ENCODE data around the gene IGF2.
"Not testable (repeated sequence)": the region's sequence is repeated elsewhere in the genome, so short reads cannot be mapped to it uniquely, and the experiment has no call there.

IGF2 gene

GRCh38 chr11:2124736-2125484, 14.3 kb downstream of the IGF2 start:
- not testable (repeated sequence) for DNase-seq (ENCODE audit: low read depth in 4 of 4, low spot score in 1 of 4)

- no peak for DNase-seq (ENCODE audit: low read depth in 4 of 4, low spot score in 1 of 4)
Observed at GRCh38 chr11:2123628-2123960, 15.6 kb downstream of the IGF2 start.

DNA sequence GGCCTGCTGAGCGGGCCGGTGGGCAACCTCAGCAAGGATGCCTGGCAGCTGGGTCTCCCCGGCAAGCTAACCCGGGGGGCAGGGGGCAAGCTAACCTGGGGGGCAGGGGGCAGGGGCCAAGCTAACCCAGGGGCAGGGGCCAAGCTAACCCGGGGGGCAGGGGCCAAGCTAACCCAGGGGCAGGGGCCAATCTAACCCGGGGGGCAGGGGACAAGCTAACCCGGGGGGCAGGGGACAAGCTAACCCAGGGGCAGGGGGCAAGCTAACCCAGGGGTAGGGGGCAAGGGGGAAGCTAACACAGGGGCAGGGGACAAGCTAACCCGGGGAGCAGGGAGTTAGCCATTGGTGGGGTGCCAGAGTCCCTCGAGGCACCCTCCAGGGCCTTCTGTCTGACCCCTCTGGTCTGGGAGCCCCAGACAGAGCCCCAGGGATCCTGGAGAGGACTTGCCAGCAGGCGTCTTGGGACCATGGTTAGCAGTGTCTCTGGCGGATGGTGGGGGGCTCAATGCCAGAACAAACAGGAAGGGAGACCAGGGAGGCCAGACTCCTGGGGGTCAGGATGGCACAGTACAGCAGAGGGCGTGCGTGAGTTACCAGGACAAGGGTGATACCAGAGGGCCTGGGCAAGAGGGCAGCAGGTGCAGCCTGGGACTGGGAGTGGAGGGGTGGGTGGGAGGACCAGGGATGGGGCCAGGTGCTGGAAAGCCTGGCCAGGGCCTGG, 16.1 kb downstream of the IGF2 start:
- no peak for DNase-seq (ENCODE audit: low read depth in 4 of 4, low spot score in 1 of 4)

GRCh38 chr11:2122222-2122906, 16.8 kb downstream of the IGF2 start:
- no peak for DNase-seq (ENCODE audit: low read depth in 4 of 4, low spot score in 1 of 4)

DNA sequence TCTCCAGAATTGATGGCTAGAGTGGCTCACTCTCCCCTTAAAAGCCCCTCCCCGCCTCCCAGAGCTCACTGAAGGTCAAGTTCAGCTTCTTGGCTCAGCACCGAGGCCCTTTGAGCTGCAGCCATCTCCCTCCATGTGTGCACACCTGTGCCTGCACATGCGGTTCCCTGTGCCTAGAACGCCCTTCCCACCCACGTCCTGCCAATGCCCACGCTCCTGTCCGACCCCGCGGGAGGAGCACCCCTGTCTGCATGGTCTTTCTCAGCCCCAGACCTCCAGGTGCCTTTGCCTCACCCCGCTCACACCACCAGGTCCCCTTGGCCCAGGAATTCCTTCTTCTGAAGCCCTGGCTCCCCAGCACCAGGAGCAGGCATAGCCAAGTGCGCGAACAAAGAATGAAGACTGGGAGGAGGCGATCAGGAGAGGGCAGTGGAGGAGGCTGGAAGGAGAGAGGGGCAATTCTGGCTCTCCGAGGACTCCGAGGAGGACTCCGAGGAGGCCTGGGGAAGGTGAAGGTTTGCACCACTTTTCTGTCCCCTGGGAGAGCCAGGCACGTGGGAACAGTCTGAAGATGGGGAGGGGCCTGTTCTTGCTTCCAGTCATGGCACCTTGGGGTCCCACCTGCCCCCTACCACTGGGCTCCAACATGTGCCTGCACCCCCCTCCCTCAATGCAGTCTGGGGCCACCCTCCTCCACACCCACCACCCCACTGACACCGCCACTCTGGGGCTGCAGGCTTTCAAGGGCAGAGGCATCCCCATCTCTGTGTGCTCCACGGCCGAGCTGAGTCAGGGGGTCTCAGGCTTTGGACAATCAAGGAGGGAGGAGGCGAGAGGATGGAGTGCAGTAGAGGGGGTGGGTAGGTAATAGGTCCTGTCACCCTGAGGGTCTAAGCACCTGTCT, 17.7 kb downstream of the IGF2 start:
- no peak for DNase-seq (ENCODE audit: low read depth in 4 of 4, low spot score in 1 of 4)

GRCh38 chr11:2120359-2121100, 18.7 kb downstream of the IGF2 start:
- DNase-seq (ENCODE audit: low read depth in 4 of 4, low spot score in 1 of 4): no peak

DNA sequence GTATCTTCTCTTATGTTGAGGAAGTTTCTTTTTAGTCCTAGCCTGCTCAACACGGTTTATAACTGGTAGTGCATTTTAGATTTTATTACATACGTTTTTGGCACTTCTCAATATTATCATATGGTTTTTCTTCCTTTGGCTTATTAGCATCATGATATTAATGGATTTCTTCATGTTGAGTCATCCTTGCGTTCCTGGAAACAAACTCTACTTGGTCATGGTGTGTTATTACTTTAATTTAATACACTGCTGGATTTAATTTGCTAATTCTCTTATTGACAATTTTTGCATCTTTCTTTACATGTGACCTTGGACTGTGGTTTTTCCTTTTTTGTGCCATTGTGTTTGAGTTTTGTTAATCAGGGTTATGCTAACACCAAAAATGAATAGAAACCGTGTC, 20.5 kb downstream of the IGF2 start:
- no peak for DNase-seq (ENCODE audit: low read depth in 4 of 4, low spot score in 1 of 4)

DNA sequence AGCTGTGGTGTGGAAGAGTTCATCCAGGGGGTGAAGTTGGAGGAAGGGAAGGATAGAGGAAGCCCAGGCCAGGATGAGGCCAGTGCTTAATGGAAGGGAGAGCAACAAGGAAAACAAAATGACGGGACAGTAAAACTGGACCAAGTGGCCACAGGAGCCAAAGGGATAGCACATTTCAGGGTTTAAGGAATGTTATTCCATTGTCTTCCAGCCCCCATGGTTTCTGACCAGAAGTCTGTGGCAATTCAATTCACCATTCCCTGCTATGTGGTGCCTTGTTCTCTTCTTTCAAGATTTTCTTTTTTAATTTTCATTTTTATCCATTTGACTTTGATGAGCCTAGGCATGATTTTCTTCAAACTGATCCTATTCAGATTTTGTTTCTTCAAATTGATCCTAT, 22.5 kb downstream of the IGF2 start:
- no peak for DNase-seq (ENCODE audit: low read depth in 4 of 4, low spot score in 1 of 4)

DNA sequence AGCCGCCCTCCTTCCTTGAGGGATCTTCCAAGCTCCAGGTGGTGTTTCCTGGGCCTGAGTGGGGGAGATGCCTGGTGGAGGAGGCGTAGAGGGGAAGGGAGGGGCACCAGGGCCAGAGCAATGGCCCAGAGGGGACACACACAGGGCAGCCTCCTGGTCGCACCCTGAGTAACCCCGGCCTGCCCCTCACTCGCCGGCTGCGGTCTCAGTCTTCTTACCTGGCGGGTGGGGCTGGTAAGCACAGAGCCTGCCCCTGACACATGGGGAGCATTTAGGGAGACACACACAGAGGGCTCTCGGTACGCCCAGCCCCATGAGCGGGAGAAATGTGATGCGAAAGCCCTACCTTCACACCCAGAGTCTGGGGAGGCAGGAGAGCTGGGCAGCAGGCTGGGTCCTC, 23.9 kb downstream of the IGF2 start:
- DNase-seq (ENCODE audit: low read depth in 4 of 4, low spot score in 1 of 4): no peak

DNA sequence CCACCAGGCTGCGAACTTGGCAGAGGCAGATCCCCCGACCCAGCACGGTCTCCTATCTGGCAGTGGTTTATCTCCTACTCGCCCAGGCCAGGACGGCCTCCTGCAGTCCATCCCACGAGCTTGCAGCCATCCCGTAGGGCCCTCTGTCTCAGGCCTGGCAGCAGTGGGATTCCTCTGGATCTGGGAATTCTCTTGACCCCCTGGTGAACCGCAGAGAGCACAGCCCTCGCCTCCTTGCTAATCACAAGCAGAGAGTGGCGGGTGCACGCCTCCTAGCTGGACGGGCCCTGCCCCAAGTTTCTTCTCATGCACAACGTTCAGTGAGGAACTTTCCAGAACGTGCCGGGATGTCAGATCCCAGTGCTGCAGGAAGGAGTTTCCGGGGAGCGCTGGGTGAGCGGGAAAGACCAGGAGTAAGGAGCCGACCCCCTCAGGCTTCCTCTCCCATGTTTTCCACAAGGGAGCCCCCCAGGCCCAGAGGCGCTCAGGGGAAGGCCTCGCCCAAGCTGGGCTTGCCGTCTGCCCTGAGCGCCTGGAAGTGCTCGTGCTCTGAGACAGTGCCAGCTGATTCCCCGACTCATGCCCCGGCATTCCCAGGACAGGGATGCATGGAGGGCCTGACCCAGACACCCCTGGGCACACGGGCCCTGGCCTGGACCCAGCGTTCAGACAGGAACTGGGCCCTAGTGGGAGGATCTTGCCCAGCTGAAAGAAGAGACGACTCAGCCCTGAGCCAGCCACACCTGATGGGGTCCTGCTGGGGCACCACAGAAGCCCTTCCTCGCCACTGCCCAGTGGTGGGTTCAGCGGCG, 24.6 kb downstream of the IGF2 start:
- no peak for DNase-seq (ENCODE audit: low read depth in 4 of 4, low spot score in 1 of 4)

GRCh38 chr11:2113776-2114175, 25.4 kb downstream of the IGF2 start:
- DNase-seq (ENCODE audit: low read depth in 4 of 4, low spot score in 1 of 4): no peak

DNA sequence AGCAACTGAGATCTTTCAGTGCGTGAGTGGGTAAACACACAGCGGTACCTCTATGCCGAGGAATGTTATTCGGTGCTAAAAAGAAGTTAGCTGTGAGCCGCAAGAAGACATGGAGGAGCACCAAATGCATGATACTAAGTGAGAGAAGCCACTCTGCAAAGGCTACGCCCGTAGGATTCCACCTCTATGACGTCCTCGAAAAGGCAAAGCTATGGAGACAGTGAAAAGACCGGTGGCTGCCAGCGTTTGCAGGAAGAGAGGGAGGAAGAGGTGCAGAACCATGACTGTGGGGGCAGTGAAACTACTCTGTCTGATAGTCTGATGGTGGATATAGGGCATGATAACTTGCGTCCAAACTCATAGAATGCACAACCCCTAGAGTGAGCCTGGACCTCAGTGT, 28.7 kb downstream of the IGF2 start:
- no peak for DNase-seq (ENCODE audit: low read depth in 4 of 4, low spot score in 1 of 4)

DNA sequence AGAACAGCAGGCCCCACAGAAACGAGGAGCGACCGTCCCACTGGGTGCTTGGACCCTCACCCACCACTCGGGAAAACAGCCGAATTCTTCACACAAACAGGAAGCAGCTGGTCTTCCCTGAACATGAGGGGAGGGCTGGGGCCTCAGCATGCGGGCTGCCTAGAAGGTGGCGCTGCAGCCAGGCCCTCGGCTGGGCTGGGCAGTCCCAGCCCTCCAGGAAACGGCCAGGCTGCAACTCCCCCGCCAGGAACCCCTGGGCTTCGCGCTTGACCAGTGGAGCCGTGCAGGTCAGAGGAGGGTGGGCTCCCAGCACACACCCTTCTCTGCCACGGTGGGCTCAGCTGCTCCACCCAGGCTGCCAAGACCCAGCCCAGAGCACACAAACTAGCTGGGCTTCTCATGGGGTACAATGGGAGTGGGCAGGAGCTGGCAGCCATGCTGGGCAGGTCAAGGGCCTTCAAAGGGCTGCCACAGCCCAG, 29.6 kb downstream of the IGF2 start:
- no peak for DNase-seq (ENCODE audit: low read depth in 4 of 4, low spot score in 1 of 4)

DNA sequence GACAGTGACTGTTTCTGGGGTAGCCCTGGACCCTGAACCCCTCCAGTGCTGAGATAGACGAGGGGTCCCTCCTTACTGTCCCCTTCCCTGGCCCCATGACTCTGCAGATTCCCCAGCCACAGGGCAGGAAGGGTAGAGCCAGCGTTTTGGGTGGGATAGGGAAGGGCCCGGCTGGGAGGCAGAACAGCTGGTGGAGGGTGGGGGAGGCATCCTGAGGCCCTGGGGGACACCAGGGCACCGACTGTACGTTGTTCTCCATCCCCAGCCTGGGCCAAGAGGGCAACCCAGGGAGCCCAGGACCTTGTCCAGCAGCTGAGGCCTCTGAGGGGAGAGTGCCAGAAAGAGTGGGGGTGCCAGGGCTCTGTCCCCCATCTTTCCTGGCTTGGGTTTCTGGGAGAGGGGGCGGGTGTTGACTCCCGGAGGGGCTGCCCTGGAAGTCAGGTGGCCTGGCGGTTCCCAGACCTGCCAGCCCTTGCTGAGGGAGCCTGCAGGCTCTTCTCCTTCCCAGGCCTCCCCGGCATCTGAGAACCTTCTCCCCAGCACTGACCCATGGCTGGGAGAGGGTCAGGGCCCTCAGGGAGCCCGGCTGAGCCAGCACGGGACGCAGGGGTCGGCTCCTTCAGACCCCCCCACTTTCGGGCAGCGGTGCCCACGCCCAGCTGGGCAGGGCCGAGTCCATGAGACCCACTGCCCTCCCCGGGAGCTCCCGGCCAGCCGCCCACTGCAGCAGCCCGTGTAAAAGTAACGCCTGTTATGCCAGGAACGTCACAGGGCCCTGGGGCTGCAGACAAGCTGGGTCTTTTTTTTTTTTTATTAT, 30.3 kb downstream of the IGF2 start:
- no peak for DNase-seq (ENCODE audit: low read depth in 4 of 4, low spot score in 1 of 4)

- DNase-seq (ENCODE audit: low read depth in 4 of 4, low spot score in 1 of 4): no peak
Observed at GRCh38 chr11:2107941-2108630, 31.1 kb downstream of the IGF2 start.

DNA sequence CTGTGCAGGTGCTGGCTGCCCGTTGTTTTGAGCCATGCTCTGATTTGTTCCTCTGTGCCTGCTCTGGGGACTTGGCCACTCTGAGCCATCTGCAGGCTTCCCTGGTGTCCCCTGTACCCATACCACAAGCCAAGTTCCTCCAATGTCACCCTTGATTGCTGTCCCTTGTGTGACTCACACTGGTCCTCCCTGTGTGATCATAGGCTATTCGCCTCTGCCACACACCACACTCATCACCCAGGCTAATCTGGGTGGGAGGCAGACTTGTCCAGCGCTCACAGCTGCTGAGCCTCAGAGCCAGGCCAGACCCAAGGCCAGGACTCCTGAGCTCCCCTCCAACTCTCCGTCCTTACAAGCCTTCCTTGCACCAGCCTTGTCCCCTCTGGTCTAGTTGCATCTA, 31.7 kb downstream of the IGF2 start:
- no peak for DNase-seq (ENCODE audit: low read depth in 4 of 4, low spot score in 1 of 4)

DNA sequence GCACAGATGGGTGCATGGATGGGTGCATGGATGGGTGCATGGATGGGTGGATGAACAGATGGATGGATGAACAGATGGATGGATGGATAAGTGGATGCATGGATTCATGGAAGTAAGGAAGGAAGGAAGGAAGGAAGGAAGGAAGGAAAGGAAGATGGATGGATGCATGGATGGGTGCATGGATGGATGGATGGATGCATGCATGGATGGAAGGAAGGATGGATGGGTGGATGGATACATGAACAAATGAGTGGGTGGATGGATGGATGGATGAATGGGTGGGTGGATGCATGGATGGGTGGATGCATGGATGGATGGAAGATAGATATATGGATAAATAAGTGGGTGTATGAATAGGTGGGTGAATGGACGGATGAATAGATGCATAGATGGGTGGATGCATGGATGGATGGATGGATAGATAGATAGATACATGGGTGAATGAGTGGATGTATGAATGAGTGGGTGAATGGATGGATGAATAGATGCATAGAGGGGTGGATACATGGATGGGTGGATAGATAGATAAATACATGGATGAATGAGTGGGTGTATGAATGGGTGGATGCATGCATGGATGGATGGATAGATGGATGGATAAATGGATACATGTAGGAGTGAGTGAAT, 32.5 kb downstream of the IGF2 start:
- no peak for DNase-seq (ENCODE audit: low read depth in 4 of 4, low spot score in 1 of 4)

- no peak for DNase-seq (ENCODE audit: low read depth in 4 of 4, low spot score in 1 of 4)
Observed at GRCh38 chr11:2105511-2105910, 33.7 kb downstream of the IGF2 start.
